WI38 (cell line): Measurements from ENCODE around the gene ARL6IP5.

Source experiments
- H3K4me3 ChIP-seq: 2 replicates; pipeline ENCODE4 v1.5.1; 2011; ENCODE audit warnings: low read depth, mild to moderate bottlenecking, control low read depth, low read length
- CTCF ChIP-seq: IDR thresholded peaks from 2 replicates; pipeline ENCODE4 v1.5.1; 2012; ENCODE audit warnings: low read depth, mild to moderate bottlenecking, control low read depth, low read length

The ARL6IP5 gene

GRCh38 chr3:69105320-69105719, 20.6 kb downstream of the ARL6IP5 start:
- no peak for TF ChIP-seq CTCF
- no peak overlapping the region for H3K4me3 ChIP-seq

GRCh38 chr3:69107841-69108240, 23.1 kb downstream of the ARL6IP5 start:
- no peak overlapping the region for H3K4me3 ChIP-seq

GRCh38 chr3:69108811-69109210, 24.1 kb downstream of the ARL6IP5 start:
- no peak for TF ChIP-seq CTCF
- H3K4me3 ChIP-seq: no peak overlapping the region

More at GRCh38 chr3:69107841-69108240, 23.1 kb downstream of the ARL6IP5 start:
- TF ChIP-seq CTCF: no peak

- TF ChIP-seq CTCF: no peak
- H3K4me3 ChIP-seq: no peak overlapping the region
Observed at GRCh38 chr3:69110941-69111546, 26.3 kb downstream of the ARL6IP5 start.

- no peak for TF ChIP-seq CTCF
- H3K4me3 ChIP-seq: no peak overlapping the region
Observed at GRCh38 chr3:69113536-69113935, 28.8 kb downstream of the ARL6IP5 start.

- TF ChIP-seq CTCF: no peak
- H3K4me3 ChIP-seq: no peak overlapping the region
Observed at GRCh38 chr3:69115731-69116130, 31.0 kb downstream of the ARL6IP5 start.

- TF ChIP-seq CTCF: no peak
- no peak overlapping the region for H3K4me3 ChIP-seq
Observed at GRCh38 chr3:69116162-69116561, 31.4 kb downstream of the ARL6IP5 start.
